ENCODE results near the gene FER1L5.

Gene FER1L5

DNA sequence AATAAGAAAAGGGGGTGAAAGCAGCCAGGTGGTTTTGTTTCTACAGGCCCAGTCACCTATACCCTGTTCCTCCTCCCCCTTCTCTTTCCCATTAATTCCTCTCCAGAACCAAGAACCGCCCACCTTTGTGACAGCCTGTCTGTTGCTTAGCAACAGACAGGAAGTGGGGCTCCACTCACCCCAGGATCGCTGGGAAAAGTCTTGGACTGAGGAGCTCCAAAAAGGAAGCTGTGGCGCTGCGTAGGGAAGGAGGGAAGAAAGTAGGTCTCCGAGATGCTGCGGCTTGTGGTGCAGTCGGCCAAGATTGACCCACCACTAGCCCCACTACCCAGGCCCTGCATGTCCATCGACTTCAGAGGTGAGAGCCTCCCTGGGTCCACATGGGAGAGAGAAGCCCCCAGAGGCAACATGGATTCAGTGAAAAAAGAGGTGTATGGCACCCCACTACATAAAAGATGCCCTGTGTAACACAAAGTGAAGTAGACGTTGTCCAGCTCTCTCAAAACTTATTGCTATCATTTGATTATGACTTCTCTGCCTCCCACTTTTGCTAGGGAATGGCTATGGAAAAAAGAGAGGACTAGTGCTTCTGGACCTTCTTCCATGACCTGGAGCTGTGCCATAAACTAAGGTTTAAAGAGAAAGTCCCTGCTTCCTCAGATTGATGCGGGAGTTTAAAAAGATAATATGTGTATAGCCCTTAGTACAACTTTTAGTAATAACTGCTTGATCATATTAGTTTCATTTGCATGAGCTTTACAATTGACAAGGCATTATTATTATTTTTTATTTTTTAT lies at the start of gene FER1L5:
FER1L5 (plus strand) TSS at position 201 of the 797 bp plus-strand sequence; CDS start at position 274, 73 bp downstream.
- TF ChIP-seq GATA2 (IDR thresholded peaks at IDR 0.05; ENCODE audit: low read depth, low read length): no peak
- no peak for TF ChIP-seq GATA3 (IDR thresholded peaks at IDR 0.05; ENCODE audit: low read depth, low read length)

DNA sequence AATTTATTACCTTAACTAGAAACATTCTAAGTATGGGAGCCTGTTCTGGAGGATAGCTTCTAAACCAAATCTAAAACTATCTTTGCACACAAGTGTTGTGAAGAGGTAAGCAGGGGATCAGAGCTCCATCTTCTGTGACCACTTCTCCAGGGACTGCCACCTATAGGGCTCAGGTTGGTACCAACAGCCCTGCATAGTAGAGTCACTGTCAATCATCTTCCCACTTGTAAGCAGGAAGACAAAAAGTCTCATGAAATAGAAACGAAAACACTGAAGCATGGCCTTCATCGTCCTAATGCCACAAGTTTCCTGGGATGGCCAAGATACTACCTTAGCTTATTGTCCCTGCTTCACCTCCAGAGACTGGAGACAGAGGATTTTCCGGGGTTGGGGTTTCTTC lies 48.3 kb upstream of the FER1L5 start:
- no peak for TF ChIP-seq GATA3 (IDR thresholded peaks at IDR 0.05; ENCODE audit: low read depth, low read length)
- no peak for TF ChIP-seq GATA2 (IDR thresholded peaks at IDR 0.05; ENCODE audit: low read depth, low read length)

DNA sequence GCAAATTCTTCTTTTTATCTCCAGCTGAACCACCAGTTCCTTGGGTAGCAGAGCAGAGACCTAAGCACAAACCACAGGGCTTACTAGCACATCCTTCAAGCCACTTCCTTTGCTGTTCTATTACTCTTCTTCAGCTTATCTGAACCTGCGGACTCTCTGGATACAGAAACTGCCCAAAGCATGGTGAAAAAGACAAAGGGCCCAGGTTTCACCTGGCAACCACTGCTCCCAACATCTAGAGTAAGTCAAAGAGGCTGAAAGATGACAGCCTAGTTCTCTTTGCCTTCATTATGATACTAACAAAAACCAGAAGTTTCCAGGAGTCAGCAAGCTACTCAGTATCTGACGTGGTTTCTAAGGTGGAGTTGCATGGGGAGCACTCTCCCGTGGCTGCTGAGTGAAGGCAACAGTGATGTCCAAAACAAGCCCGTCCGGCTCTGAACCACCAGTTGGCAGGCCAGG lies 47.8 kb upstream of the FER1L5 start:
- TF ChIP-seq GATA3 (IDR thresholded peaks at IDR 0.05; ENCODE audit: low read depth, low read length) (no peak), GATA2 (IDR thresholded peaks at IDR 0.05; ENCODE audit: low read depth, low read length) (no peak)

DNA sequence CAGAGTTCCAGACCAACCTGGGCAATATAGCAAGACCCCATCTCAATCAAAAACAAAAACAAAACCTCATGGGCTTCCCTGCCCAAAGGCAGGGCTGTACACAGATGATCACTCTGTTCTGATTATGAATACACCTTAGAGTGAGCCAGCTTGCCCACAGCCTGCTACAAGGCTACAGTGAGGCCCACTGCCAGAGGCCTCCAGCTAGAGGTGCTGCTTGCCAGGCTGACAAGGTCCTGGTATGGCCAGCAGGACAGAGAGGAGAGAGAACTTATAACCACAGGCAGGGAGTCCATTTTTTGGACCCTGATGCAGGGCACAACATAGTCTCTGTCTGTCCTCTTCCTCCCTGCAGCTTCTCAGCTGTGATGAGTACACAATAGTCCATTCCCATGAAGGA lies 46.0 kb upstream of the FER1L5 start:
- TF ChIP-seq GATA2 (IDR thresholded peaks at IDR 0.05; ENCODE audit: low read depth, low read length) (no peak), GATA3 (IDR thresholded peaks at IDR 0.05; ENCODE audit: low read depth, low read length) (no peak)

DNA sequence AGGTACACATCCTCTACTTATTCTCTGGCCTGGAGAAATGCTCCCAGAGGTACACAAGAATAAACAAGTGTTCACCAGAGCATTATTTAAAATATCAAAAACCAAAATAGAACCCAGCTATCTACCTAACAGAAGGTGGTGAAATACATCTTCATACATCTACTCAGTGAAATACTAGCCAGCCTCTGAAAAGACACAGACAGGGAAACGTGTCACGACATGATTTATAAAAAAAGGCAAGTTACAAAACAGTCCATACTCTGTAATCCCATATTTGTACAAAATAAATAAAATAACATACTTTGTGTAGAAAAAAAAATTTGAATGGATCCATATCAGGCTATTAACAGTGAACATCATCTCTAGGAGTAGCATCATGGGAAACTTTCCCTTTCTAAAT lies 42.6 kb upstream of the FER1L5 start:
- TF ChIP-seq GATA3 (IDR thresholded peaks at IDR 0.05; ENCODE audit: low read depth, low read length) (no peak), GATA2 (IDR thresholded peaks at IDR 0.05; ENCODE audit: low read depth, low read length) (no peak)

DNA sequence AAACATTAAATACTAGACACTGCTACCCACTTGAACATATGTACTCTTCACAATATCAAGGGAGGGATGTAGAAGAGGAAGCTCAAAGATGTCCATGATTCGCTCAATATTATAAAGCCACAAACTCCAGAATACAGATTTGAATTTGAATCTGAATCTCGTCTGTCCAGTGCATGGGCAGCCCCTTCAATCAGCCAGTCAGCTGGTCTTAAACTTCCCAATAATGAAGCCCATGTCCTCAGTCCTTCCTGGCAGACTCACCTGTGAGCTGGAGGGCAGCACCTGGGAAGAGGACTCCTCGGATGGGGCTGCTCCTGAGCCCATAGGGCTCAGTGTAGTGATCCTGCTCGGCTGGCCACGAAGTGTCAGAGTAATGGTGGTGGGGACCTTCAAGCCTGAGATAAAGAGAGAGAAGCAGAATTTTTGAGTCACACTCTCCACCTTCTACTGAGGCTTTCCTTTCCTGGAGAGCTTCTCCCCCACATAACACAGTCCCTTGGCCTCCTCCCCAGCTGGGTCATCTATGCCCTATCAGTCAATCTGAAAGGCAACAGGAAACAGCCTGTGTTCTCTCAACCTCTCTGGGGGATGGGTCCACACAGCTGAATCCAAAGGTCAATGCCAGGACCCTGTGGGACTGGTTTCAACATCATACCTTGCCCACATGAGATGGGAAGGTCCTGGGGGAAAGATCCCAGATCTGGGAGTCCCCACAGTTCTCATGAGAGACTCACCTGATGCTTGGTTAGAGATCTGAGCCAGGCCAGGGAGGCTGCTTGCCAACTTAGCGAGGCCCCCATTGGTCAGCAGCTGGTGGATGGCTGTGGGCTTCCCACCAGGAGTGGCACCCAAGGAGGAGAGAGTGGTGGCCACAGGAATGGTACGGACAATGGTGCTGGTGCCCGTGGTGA lies 40.9 kb upstream of the FER1L5 start:
- no peak for TF ChIP-seq GATA2 (IDR thresholded peaks at IDR 0.05; ENCODE audit: low read depth, low read length)
- no peak for TF ChIP-seq GATA3 (IDR thresholded peaks at IDR 0.05; ENCODE audit: low read depth, low read length)

DNA sequence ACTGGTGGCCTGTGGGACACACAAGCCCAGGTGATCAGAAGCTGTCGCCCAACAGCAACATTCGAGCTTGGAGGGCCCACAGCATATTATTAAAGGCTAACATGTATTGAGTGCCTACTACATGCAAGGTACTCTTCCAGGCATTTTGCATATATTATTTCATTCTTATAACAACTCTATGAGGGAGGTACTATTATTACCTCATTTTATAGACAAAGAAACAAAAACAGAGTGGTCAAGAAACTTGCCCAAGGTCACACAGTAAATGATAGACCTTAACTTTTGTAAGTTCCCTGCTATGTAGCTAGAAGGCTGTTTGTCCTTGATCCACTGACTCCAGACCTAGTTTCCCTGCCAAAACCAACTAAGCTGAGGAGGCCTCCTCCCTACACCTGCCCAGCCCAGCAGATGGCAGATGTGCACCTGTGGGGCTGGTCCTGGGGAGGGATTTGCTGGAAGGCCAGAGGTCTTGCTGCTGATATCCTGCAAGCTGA lies 40.2 kb upstream of the FER1L5 start:
- no peak for TF ChIP-seq GATA3 (IDR thresholded peaks at IDR 0.05; ENCODE audit: low read depth, low read length)
- TF ChIP-seq GATA2 (IDR thresholded peaks at IDR 0.05; ENCODE audit: low read depth, low read length): no peak

DNA sequence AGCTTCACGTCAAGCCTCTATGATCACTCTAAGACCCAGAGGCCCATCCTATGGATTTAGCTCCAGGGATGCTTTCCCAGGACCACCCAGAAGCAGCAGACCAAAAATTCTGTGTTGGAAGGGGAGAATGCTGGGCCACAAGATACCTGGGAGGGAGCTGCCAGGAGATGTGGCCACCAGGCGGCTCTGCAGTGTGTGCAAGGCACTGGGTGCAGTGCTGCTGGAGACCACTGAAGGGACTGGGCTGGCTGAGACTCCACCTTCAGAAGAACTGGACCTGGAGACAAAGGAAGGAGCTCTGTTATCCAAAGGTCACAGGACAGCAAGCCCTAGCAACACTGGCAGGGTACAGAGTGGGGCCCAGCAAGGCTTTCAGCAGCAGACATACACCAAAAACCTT lies 38.5 kb upstream of the FER1L5 start:
- no peak for TF ChIP-seq GATA3 (IDR thresholded peaks at IDR 0.05; ENCODE audit: low read depth, low read length)
- TF ChIP-seq GATA2 (IDR thresholded peaks at IDR 0.05; ENCODE audit: low read depth, low read length): no peak

DNA sequence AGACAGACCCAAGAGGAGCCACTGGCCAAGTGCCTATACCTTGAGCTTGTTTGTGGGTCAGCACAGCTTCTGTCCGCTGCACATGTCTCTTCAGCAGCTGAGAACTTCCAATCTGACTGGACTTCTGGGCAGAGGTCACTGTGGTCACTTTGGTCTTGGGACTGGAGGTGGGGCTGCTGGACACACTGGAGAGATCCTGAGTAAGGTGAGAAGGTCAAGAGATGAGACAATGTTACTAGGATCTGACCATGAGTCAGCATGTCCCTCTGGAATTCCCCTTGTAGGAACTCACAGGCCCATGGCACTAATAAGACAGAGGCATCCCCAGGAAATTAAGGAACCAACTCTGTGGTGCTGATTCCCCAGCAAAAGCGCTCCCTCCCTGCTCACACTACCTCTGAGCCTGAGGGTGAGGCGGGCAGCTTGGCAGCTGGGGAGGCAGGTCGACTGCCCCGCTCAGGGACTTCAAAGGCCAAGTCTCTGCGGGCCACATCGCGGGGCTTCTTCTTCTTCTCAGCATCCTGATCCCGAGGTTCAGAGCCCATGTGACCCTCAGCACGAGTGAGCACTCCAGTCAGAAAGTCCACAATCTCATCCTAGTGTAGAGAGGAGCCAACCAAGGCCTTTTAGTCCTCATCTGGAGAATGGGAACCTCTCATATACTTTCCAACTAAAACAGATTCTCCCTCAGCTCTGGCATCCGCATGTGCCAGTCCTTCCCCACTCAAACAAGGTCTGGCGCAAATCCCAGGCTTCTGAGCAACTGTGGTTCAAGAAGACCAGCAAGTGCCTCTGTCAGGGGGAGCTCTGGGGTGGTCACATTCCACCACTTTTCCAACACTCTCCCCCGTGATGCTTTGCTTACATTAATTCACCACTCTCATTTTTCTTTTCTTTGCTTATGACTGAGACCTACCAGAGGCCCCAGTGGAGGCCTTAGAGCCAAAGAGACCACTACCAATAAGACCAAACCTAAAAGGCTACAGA lies 33.8 kb upstream of the FER1L5 start:
- TF ChIP-seq GATA3 (IDR thresholded peaks at IDR 0.05; ENCODE audit: low read depth, low read length) (no peak), GATA2 (IDR thresholded peaks at IDR 0.05; ENCODE audit: low read depth, low read length) (no peak)

DNA sequence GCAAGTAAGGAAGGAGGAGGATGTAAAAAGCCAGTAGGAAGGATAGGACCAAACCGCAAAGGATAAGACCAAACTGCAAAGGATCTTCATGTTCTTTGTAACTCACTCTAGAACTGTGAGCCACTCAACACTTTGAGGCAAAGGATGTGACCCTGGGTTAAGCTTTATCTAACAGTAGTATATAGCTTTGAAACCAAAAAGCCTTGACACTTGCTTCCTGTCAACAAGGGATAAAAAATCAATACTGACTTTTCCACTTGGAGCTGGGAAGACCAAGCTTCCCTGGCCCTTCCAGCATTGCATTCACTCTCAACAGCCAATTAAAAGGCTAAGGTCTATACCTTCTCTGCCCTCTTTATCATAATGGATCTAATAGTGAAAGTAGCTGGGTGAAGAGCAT lies 26.4 kb upstream of the FER1L5 start:
- TF ChIP-seq GATA3 (IDR thresholded peaks at IDR 0.05; ENCODE audit: low read depth, low read length) (no peak), GATA2 (IDR thresholded peaks at IDR 0.05; ENCODE audit: low read depth, low read length) (no peak)

DNA sequence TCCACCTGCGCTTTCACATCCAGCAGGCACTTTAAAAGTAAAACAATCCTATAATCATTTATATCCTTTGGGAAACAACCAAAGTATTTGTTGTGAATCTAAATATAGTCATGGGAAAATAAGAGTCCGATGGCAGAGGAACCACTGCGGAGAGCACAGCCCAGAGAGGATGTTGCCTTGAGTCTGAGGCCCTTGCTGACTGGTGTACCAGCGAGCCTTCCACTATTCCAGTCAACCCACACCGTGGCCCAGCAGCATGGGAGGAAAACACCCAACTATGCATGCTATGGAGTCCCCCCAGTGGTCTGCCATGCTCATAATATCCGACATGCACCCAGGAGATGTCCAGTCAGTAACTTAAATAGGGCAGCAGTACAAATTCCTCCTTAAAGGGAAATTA lies 26.0 kb upstream of the FER1L5 start:
- no peak for TF ChIP-seq GATA2 (IDR thresholded peaks at IDR 0.05; ENCODE audit: low read depth, low read length)
- no peak for TF ChIP-seq GATA3 (IDR thresholded peaks at IDR 0.05; ENCODE audit: low read depth, low read length)

DNA sequence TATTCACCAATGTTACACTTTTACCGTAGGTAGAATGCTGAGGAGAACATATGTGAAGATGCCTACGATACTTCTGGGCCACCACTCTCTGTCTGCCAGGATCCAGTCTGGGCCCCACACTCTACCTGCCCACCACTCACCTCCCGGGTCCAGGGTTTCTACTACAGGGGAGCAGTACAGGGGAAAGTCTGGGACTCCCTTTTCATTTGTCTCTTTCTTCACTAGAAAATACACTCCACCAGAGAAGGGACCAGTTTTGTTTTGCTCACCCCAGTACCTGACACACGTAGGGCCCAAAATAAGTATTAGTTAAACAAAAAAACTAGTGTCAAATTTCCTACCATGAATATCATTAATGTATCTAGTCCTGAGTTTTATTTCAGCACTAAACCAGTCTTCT lies 25.6 kb upstream of the FER1L5 start:
- TF ChIP-seq GATA2 (IDR thresholded peaks at IDR 0.05; ENCODE audit: low read depth, low read length) (no peak), GATA3 (IDR thresholded peaks at IDR 0.05; ENCODE audit: low read depth, low read length) (no peak)

DNA sequence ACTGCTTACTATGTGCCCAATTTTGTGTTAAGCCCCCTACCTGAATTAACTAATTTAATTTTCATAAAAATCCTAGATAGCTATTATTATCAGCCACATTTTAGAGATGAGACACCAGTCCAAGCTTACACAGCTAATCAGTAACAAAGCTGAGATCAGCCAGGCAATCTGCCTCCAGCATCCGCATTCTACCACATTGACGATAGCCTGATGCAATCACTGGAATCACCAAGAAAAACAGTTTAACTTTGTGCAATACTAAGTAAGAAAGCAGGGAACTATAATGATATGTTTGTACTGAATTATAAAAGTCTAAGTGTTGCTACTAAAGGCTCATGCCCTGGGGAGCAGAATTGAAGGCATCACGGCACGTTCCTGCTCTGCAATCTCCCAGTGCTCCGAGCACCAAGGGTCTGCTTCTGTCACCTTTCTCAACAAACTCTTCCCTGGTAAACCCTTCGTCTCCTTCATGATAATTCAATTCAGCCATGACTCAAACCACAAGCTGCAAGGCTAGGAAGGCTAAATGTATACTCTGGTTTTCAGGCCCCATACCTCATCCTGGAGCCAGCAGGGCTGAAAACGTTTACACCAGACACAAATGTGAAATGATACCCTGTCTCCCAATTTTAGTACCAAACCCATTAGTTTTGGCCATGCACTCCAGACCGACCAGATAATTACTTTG lies 23.8 kb upstream of the FER1L5 start:
- TF ChIP-seq GATA2 (IDR thresholded peaks at IDR 0.05; ENCODE audit: low read depth, low read length) (no peak), GATA3 (IDR thresholded peaks at IDR 0.05; ENCODE audit: low read depth, low read length) (no peak)
